T-helper 2 cell treated with Interferon-gamma antibody and Interleukin-4, amounts not matched to agents 5 μg/mL and 100 μg/mL, for 36 hours (primary cell): Measurements from ENCODE around the gene IGSF22.

Experiments
- DNase-seq: peaks from one replicate; pipeline ENCODE4 v3.0.0; 2021; ENCODE audit warnings: low spot score
- H3K27ac Mint-ChIP-seq: one replicate; pipeline ENCODE4 v1.8.0; 2021; ENCODE audit warnings: mild to moderate bottlenecking, mixed read lengths
- H3K27me3 Mint-ChIP-seq: one replicate; pipeline ENCODE4 v1.8.0; 2021; ENCODE audit warnings: low read depth, mixed read lengths
- H3K36me3 Mint-ChIP-seq: one replicate; pipeline ENCODE4 v1.8.0; 2021; ENCODE audit warnings: low read depth, mixed read lengths
- H3K4me1 Mint-ChIP-seq: one replicate; pipeline ENCODE4 v1.8.0; 2021; ENCODE audit warnings: low read depth, mixed read lengths
- H3K4me3 Mint-ChIP-seq: one replicate; pipeline ENCODE4 v1.8.0; 2022; ENCODE audit warnings: mild to moderate bottlenecking, moderate library complexity, mixed read lengths
- H3K9me3 Mint-ChIP-seq: one replicate; pipeline ENCODE4 v1.8.0; 2021; ENCODE audit warnings: mixed read lengths

Gene IGSF22

GRCh38 chr11:18757811-18758210, 31.8 kb upstream of the IGSF22 start:
- no peaks in the 10 kb centered on the region for H3K4me1 Mint-ChIP-seq
- H3K4me3 Mint-ChIP-seq: no peak overlapping the region
- DNase-seq: no peak
- no peaks in the 10 kb centered on the region for H3K9me3 Mint-ChIP-seq
- no peaks in the 10 kb centered on the region for H3K36me3 Mint-ChIP-seq
- no peak overlapping the region for H3K27ac Mint-ChIP-seq
- H3K27me3 Mint-ChIP-seq: peaks cover 8% of the 10 kb centered on the region

- no peak overlapping the region for H3K4me3 Mint-ChIP-seq
- H3K9me3 Mint-ChIP-seq: no peaks in the 10 kb centered on the region
- H3K4me1 Mint-ChIP-seq: no peaks in the 10 kb centered on the region
- H3K36me3 Mint-ChIP-seq: no peaks in the 10 kb centered on the region
- peaks cover 10% of the 10 kb centered on the region for H3K27me3 Mint-ChIP-seq
- no peak for DNase-seq
- H3K27ac Mint-ChIP-seq: no peak overlapping the region
These were observed 30.9 kb upstream of the IGSF22 start for GRCh38 chr11:18756889-18757288.

GRCh38 chr11:18754308-18754707, 28.3 kb upstream of the IGSF22 start:
- no peaks in the 10 kb centered on the region for H3K9me3 Mint-ChIP-seq
- no peak overlapping the region for H3K4me3 Mint-ChIP-seq
- no peak overlapping the region for H3K27ac Mint-ChIP-seq
- peaks cover 14% of the 10 kb centered on the region for H3K27me3 Mint-ChIP-seq
- H3K4me1 Mint-ChIP-seq: no peaks in the 10 kb centered on the region
- no peaks in the 10 kb centered on the region for H3K36me3 Mint-ChIP-seq
- no peak for DNase-seq

GRCh38 chr11:18752502-18752901, 26.5 kb upstream of the IGSF22 start:
- H3K4me1 Mint-ChIP-seq: no peaks in the 10 kb centered on the region
- H3K27ac Mint-ChIP-seq: no peak overlapping the region
- no peaks in the 10 kb centered on the region for H3K36me3 Mint-ChIP-seq
- no peak for DNase-seq
- H3K9me3 Mint-ChIP-seq: no peaks in the 10 kb centered on the region
- peaks cover 12% of the 10 kb centered on the region for H3K27me3 Mint-ChIP-seq
- H3K4me3 Mint-ChIP-seq: no peak overlapping the region

- DNase-seq: no peak
- H3K4me1 Mint-ChIP-seq: no peaks in the 10 kb centered on the region
- H3K9me3 Mint-ChIP-seq: no peaks in the 10 kb centered on the region
- no peaks in the 10 kb centered on the region for H3K36me3 Mint-ChIP-seq
- H3K27ac Mint-ChIP-seq: no peak overlapping the region
- no peak overlapping the region for H3K4me3 Mint-ChIP-seq
- peaks cover 6% of the 10 kb centered on the region for H3K27me3 Mint-ChIP-seq
These were observed 25.0 kb upstream of the IGSF22 start for GRCh38 chr11:18750944-18751343.

- no peaks in the 10 kb centered on the region for H3K36me3 Mint-ChIP-seq
- H3K4me1 Mint-ChIP-seq: no peaks in the 10 kb centered on the region
- DNase-seq: no peak
- H3K27me3 Mint-ChIP-seq: peaks cover 6% of the 10 kb centered on the region
- H3K27ac Mint-ChIP-seq: no peak overlapping the region
- H3K9me3 Mint-ChIP-seq: no peaks in the 10 kb centered on the region
- H3K4me3 Mint-ChIP-seq: no peak overlapping the region
These were observed 23.8 kb upstream of the IGSF22 start for GRCh38 chr11:18749681-18750319.

- Mint-ChIP-seq H3K27me3 (peaks cover 6% of the 10 kb centered on the region), H3K4me1 (no peaks in the 10 kb centered on the region), H3K36me3 (no peaks in the 10 kb centered on the region), H3K9me3 (no peaks in the 10 kb centered on the region), H3K4me3 (no peak overlapping the region), H3K27ac (no peak overlapping the region)
- no peak for DNase-seq
These were observed 22.9 kb upstream of the IGSF22 start for GRCh38 chr11:18748766-18749365.

- no peak for DNase-seq
- H3K27ac Mint-ChIP-seq: no peak overlapping the region
- no peaks in the 10 kb centered on the region for H3K27me3 Mint-ChIP-seq
- no peaks in the 10 kb centered on the region for H3K4me1 Mint-ChIP-seq
- no peaks in the 10 kb centered on the region for H3K36me3 Mint-ChIP-seq
- H3K4me3 Mint-ChIP-seq: no peak overlapping the region
- H3K9me3 Mint-ChIP-seq: no peaks in the 10 kb centered on the region
These were observed 19.3 kb upstream of the IGSF22 start for GRCh38 chr11:18745251-18745650.

- no peaks in the 10 kb centered on the region for H3K9me3 Mint-ChIP-seq
- H3K4me3 Mint-ChIP-seq: no peak overlapping the region
- peaks cover under 1% of the 10 kb centered on the region for H3K27me3 Mint-ChIP-seq
- H3K27ac Mint-ChIP-seq: no peak overlapping the region
- no peaks in the 10 kb centered on the region for H3K36me3 Mint-ChIP-seq
- H3K4me1 Mint-ChIP-seq: no peaks in the 10 kb centered on the region
- DNase-seq: no peak
These were observed 18.0 kb upstream of the IGSF22 start for GRCh38 chr11:18743900-18744514.

GRCh38 chr11:18743365-18743764, 17.4 kb upstream of the IGSF22 start:
- H3K4me3 Mint-ChIP-seq: no peak overlapping the region
- H3K27ac Mint-ChIP-seq: no peak overlapping the region
- H3K9me3 Mint-ChIP-seq: no peaks in the 10 kb centered on the region
- peaks cover 2% of the 10 kb centered on the region for H3K27me3 Mint-ChIP-seq
- H3K36me3 Mint-ChIP-seq: no peaks in the 10 kb centered on the region
- DNase-seq: no peak
- no peaks in the 10 kb centered on the region for H3K4me1 Mint-ChIP-seq

- Mint-ChIP-seq H3K27me3 (peaks cover 2% of the 10 kb centered on the region), H3K9me3 (no peaks in the 10 kb centered on the region), H3K36me3 (no peaks in the 10 kb centered on the region), H3K27ac (no peak overlapping the region), H3K4me3 (no peak overlapping the region), H3K4me1 (no peaks in the 10 kb centered on the region)
- no peak for DNase-seq
These were observed 15.8 kb upstream of the IGSF22 start for GRCh38 chr11:18741783-18742182.

- Mint-ChIP-seq H3K27ac (no peak overlapping the region), H3K36me3 (no peaks in the 10 kb centered on the region), H3K27me3 (peaks cover 6% of the 10 kb centered on the region), H3K4me3 (no peak overlapping the region), H3K9me3 (no peaks in the 10 kb centered on the region), H3K4me1 (no peaks in the 10 kb centered on the region)
- no peak for DNase-seq
These were observed 13.7 kb upstream of the IGSF22 start for GRCh38 chr11:18739685-18740084.

GRCh38 chr11:18737642-18738041, 11.7 kb upstream of the IGSF22 start:
- Mint-ChIP-seq H3K9me3 (no peaks in the 10 kb centered on the region), H3K4me3 (no peak overlapping the region), H3K27ac (no peak overlapping the region), H3K4me1 (no peaks in the 10 kb centered on the region), H3K27me3 (peaks cover 6% of the 10 kb centered on the region), H3K36me3 (no peaks in the 10 kb centered on the region)
- no peak for DNase-seq

- H3K9me3 Mint-ChIP-seq: no peaks in the 10 kb centered on the region
- H3K4me3 Mint-ChIP-seq: no peak overlapping the region
- no peak overlapping the region for H3K27ac Mint-ChIP-seq
- DNase-seq: no peak
- H3K4me1 Mint-ChIP-seq: no peaks in the 10 kb centered on the region
- no peaks in the 10 kb centered on the region for H3K36me3 Mint-ChIP-seq
- H3K27me3 Mint-ChIP-seq: peaks cover 6% of the 10 kb centered on the region
These were observed 10.7 kb upstream of the IGSF22 start for GRCh38 chr11:18736590-18737148.
